ENCODE data around the gene SLK. TPM values are rescaled to one million over a fixed set of nuclear protein-coding genes. Genes with fewer than 3 reads are reported as not detected.

SLK gene
- total RNA-seq, 1 experiment from 2014 or later = 25.6 TPM

DNA sequence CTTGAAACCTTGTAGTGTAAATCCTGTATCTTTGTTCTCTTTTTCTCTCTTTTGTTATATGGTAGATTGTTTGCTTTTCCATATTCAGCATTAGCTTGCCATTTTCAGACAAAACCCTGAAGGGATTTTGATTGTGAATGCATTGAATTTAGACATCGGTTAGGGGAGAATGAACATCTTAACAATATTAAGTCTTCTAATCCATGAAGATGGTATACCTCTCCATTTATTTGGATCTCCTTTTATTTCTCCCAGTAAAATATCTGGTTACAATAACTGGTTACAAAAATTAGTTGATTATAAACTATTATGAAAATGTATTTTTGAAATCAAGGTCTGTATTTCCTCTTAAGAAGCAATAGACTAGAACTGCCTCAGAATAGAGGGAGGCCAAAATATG is 12.4 kb upstream of the SLK start:
- Mint-ChIP-seq H3K36me3 (ENCODE audit: insufficient read depth, unreplicated experiment) (no peaks in the 10 kb centered on the region), H3K4me1 (ENCODE audit: low read depth, unreplicated experiment) (peaks cover 5% of the 10 kb centered on the region), H3K9me3 (ENCODE audit: low read depth, unreplicated experiment) (peaks cover 5% of the 10 kb centered on the region), H3K27ac (ENCODE audit: unreplicated experiment) (no peak overlapping the region), H3K4me3 (ENCODE audit: low read depth, unreplicated experiment) (no peak overlapping the region), H3K27me3 (ENCODE audit: unreplicated experiment) (no peaks in the 10 kb centered on the region)
- BruUV-seq (replicated peaks) = no TSS peak
- intact Hi-C loops (cut with micrococcal nuclease; ENCODE audit: unreplicated experiment) = no loop called here
- CTCF ChIA-PET = no interaction called here
- DNase-seq = no peak
- TF ChIP-seq, protein P1, sequence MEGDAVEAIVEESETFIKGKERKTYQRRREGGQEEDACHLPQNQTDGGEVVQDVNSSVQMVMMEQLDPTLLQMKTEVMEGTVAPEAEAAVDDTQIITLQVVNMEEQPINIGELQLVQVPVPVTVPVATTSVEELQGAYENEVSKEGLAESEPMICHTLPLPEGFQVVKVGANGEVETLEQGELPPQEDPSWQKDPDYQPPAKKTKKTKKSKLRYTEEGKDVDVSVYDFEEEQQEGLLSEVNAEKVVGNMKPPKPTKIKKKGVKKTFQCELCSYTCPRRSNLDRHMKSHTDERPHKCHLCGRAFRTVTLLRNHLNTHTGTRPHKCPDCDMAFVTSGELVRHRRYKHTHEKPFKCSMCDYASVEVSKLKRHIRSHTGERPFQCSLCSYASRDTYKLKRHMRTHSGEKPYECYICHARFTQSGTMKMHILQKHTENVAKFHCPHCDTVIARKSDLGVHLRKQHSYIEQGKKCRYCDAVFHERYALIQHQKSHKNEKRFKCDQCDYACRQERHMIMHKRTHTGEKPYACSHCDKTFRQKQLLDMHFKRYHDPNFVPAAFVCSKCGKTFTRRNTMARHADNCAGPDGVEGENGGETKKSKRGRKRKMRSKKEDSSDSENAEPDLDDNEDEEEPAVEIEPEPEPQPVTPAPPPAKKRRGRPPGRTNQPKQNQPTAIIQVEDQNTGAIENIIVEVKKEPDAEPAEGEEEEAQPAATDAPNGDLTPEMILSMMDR (IDR thresholded peaks at IDR 0.05; ENCODE audit: unreplicated experiment) = no peak

DNA sequence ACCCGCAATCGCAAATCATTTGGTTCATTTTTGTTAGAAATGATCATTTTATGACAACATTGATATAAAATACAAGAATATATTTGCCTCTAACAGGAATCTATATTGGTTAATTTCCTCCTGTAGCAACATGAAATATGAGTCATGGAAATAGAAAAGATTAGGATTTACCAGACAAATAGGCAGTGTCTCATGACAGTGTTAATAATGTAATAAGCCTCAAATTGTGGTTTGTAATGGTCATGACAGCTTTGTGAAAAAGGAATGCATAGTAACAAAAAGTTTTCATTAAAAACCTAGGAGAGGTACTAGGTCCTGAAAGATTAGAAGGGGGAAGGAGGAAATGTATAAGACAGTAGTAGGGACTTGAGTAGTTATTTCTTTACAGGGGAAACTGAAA is 7.9 kb upstream of the SLK start:
- no peak for DNase-seq
- H3K9me3 Mint-ChIP-seq (ENCODE audit: low read depth, unreplicated experiment) = peaks cover 5% of the 10 kb centered on the region
- H3K36me3 Mint-ChIP-seq (ENCODE audit: insufficient read depth, unreplicated experiment) = no peaks in the 10 kb centered on the region
- H3K4me3 Mint-ChIP-seq (ENCODE audit: low read depth, unreplicated experiment) = no peak overlapping the region
- TF ChIP-seq, protein P1 (IDR thresholded peaks at IDR 0.05; ENCODE audit: unreplicated experiment) = no peak
- BruUV-seq (replicated peaks) = no TSS peak
- no peak overlapping the region for H3K27ac Mint-ChIP-seq (ENCODE audit: unreplicated experiment)
- H3K27me3 Mint-ChIP-seq (ENCODE audit: unreplicated experiment) = no peaks in the 10 kb centered on the region
- CTCF ChIA-PET = no interaction called here
- intact Hi-C loops (cut with micrococcal nuclease; ENCODE audit: unreplicated experiment) = no loop called here
- peaks cover 5% of the 10 kb centered on the region for H3K4me1 Mint-ChIP-seq (ENCODE audit: low read depth, unreplicated experiment)

DNA sequence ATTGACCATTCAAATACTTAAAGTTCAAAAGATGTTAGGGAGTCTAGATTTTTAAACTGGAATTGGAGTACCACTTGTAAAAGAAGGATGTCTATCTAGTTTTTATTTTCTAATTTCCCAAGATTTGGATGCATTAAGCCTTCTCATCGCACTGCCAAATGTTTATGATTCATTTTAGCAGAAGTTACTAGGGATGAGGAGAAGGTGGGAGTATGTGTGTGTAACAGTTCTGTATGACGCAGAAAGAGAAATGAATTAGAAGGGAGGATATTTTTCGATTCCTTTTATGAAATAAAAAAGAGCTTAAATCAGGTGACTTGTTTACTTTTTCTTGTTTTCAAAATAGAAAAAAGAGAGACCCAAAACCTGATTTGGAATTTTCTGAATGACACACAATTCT is 6.8 kb upstream of the SLK start:
- H3K9me3 Mint-ChIP-seq (ENCODE audit: low read depth, unreplicated experiment) = peaks cover 3% of the 10 kb centered on the region
- no peaks in the 10 kb centered on the region for H3K36me3 Mint-ChIP-seq (ENCODE audit: insufficient read depth, unreplicated experiment)
- CTCF ChIA-PET = no interaction called here
- H3K4me3 Mint-ChIP-seq (ENCODE audit: low read depth, unreplicated experiment) = no peak overlapping the region
- intact Hi-C loops (cut with micrococcal nuclease; ENCODE audit: unreplicated experiment) = no loop called here
- H3K27me3 Mint-ChIP-seq (ENCODE audit: unreplicated experiment) = no peaks in the 10 kb centered on the region
- no peak for DNase-seq
- H3K4me1 Mint-ChIP-seq (ENCODE audit: low read depth, unreplicated experiment) = peaks cover 5% of the 10 kb centered on the region
- TF ChIP-seq, protein P1 (IDR thresholded peaks at IDR 0.05; ENCODE audit: unreplicated experiment) = no peak
- no peak overlapping the region for H3K27ac Mint-ChIP-seq (ENCODE audit: unreplicated experiment)
- BruUV-seq (replicated peaks) = no TSS peak

DNA sequence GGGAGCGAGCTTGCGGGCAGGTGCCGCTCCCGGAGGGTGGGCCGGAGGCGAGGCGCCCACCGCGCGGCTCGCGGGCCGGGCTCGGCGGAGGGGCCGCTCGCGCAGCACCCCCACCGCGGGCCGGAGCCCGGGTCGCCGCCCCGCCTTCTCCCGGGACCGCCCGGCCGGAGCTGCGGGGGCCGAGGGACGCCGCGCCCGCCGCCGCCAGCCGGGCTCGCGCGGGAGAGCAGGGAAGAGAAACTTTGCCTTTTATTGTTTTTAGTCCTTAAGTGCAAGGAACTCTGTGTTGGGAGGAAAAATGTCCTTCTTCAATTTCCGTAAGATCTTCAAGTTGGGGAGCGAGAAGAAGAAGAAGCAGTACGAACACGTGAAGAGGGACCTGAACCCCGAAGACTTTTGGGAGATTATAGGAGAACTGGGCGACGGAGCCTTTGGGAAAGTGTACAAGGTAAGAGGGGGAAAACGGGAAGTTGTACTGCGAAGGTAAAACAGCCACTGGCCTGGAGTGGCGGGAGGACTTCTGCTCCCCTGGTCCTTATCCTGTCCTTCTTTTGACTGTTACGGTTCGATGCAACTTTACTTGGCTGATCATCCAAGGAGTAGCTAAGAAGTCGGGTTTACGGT is 620 bp downstream of the SLK start:
- no peak for DNase-seq
- Mint-ChIP-seq H3K27ac (ENCODE audit: unreplicated experiment) (peak overlapping the region; percentile 86), H3K27me3 (ENCODE audit: unreplicated experiment) (no peaks in the 10 kb centered on the region), H3K4me1 (ENCODE audit: low read depth, unreplicated experiment) (peaks cover 6% of the 10 kb centered on the region), H3K4me3 (ENCODE audit: low read depth, unreplicated experiment) (peak overlapping the region; percentile 93), H3K36me3 (ENCODE audit: insufficient read depth, unreplicated experiment) (peaks cover 48% of the 10 kb centered on the region), H3K9me3 (ENCODE audit: low read depth, unreplicated experiment) (no peaks in the 10 kb centered on the region)
- CTCF ChIA-PET = interaction anchor here (0.8 kb wide), 1 partner anchor 78 kb away, joined by 3 read pairs; no protein-coding TSS in a partner anchor
- intact Hi-C loops (cut with micrococcal nuclease; ENCODE audit: unreplicated experiment) = loop anchor here (2.0 kb wide), 1 partner anchor 51 kb away; no protein-coding TSS in a partner anchor
- no TSS peak for BruUV-seq (replicated peaks)
- TF ChIP-seq, protein P1 (IDR thresholded peaks at IDR 0.05; ENCODE audit: unreplicated experiment) = no peak
